H9 (cell line): ENCODE data around the gene ELK1. TPM values are rescaled to one million over a fixed set of nuclear protein-coding genes. Genes with fewer than 3 reads are reported as not detected.

ENCODE experiments used
- DNase-seq: peaks from one replicate; pipeline ENCODE4 v3.0.0-alpha.2; 2017
- H2AFZ ChIP-seq: one replicate; pipeline ENCODE4 v1.6.1; 2013; ENCODE audit warnings: mild to moderate bottlenecking, low read length, control low read depth, moderate library complexity
- H2AK5ac ChIP-seq: 2 replicates; pipeline ENCODE4 v1.6.1; 2013; ENCODE audit warnings: low read length, control low read depth, mixed read lengths; ENCODE audit not compliant: insufficient read length
- H2BK120ac ChIP-seq: one replicate; pipeline ENCODE4 v1.6.1; 2013; ENCODE audit warnings: low read depth, mild to moderate bottlenecking, low read length, control low read depth, inconsistent platforms; ENCODE audit not compliant: poor library complexity, severe bottlenecking
- H2BK12ac ChIP-seq: 2 replicates; pipeline ENCODE4 v1.6.1; 2013; ENCODE audit warnings: low read length, control low read depth, mixed read lengths, low read depth; ENCODE audit not compliant: insufficient read length
- H2BK15ac ChIP-seq: 2 replicates; pipeline ENCODE4 v1.6.1; 2013; ENCODE audit warnings: low read depth, low read length, control low read depth
- H2BK20ac ChIP-seq: one replicate; pipeline ENCODE4 v1.6.1; 2013; ENCODE audit warnings: low read depth, mild to moderate bottlenecking, low read length, control low read depth, inconsistent platforms; ENCODE audit not compliant: poor library complexity, severe bottlenecking
- H2BK5ac ChIP-seq: 2 replicates; pipeline ENCODE4 v1.6.1; 2013; ENCODE audit warnings: low read length, control low read depth, mixed read lengths; ENCODE audit not compliant: insufficient read length
- H3K14ac ChIP-seq: 2 replicates; pipeline ENCODE4 v1.6.1; 2013; ENCODE audit warnings: low read length, control low read depth; ENCODE audit not compliant: insufficient read depth
- H3K18ac ChIP-seq: 2 replicates; pipeline ENCODE4 v1.6.1; 2013; ENCODE audit warnings: low read depth, mild to moderate bottlenecking, mixed read lengths, low read length, control low read depth; ENCODE audit not compliant: insufficient read length
- H3K23ac ChIP-seq: 2 replicates; pipeline ENCODE4 v1.6.1; 2013; ENCODE audit warnings: low read length, control low read depth, mixed read lengths, low read depth; ENCODE audit not compliant: insufficient read length
- H3K23me2 ChIP-seq: 2 replicates; pipeline ENCODE4 v1.6.1; 2013; ENCODE audit warnings: low read depth, mild to moderate bottlenecking, mixed read lengths, low read length, control low read depth; ENCODE audit not compliant: insufficient read length, poor library complexity, severe bottlenecking
- H3K27ac ChIP-seq: 2 replicates; pipeline ENCODE4 v1.5.1; 2013; ENCODE audit warnings: low read length, control low read depth, mixed read lengths, low read depth; ENCODE audit not compliant: insufficient read length
- H3K27me3 ChIP-seq: 2 replicates; pipeline ENCODE4 v1.6.1; 2013; ENCODE audit warnings: low read length, control low read depth, inconsistent platforms; ENCODE audit not compliant: insufficient read depth
- H3K4ac ChIP-seq: 2 replicates; pipeline ENCODE4 v1.6.1; 2013; ENCODE audit warnings: low read depth, mild to moderate bottlenecking, control low read depth, inconsistent platforms, low read length, moderate library complexity
- H3K4me1 ChIP-seq: 2 replicates; pipeline ENCODE4 v1.6.1; 2013; ENCODE audit warnings: low read length, control low read depth, inconsistent platforms; ENCODE audit not compliant: insufficient read depth
- H3K4me2 ChIP-seq: 2 replicates; pipeline ENCODE4 v1.6.1; 2013; ENCODE audit warnings: low read length, control low read depth, mixed read lengths; ENCODE audit not compliant: insufficient read length, insufficient read depth
- H3K56ac ChIP-seq: 2 replicates; pipeline ENCODE4 v1.6.1; 2013; ENCODE audit warnings: low read depth, mild to moderate bottlenecking, mixed read lengths, low read length, control low read depth; ENCODE audit not compliant: insufficient read length
- H3K79me1 ChIP-seq: 2 replicates; pipeline ENCODE4 v1.6.1; 2013; ENCODE audit warnings: low read depth, mild to moderate bottlenecking, moderate library complexity, low read length, control low read depth, inconsistent platforms; ENCODE audit not compliant: insufficient read depth, poor library complexity, severe bottlenecking
- H3K79me2 ChIP-seq: 2 replicates; pipeline ENCODE4 v1.6.1; 2013; ENCODE audit warnings: low read length, control low read depth, inconsistent platforms; ENCODE audit not compliant: insufficient read depth
- H3K9ac ChIP-seq: 2 replicates; pipeline ENCODE4 v1.6.1; 2013; ENCODE audit warnings: low read length, control low read depth, mixed read lengths; ENCODE audit not compliant: insufficient read length; ENCODE audit errors: extremely low read depth
- H3K9me3 ChIP-seq: one replicate; pipeline ENCODE4 v1.6.1; 2013; ENCODE audit warnings: low read depth, low read length, inconsistent platforms; ENCODE audit not compliant: control insufficient read depth
- H3T11ph ChIP-seq: one replicate; pipeline ENCODE4 v1.6.1; 2013; ENCODE audit warnings: mild to moderate bottlenecking, low read length, control low read depth, inconsistent platforms
- H4K20me1 ChIP-seq: one replicate; pipeline ENCODE4 v1.6.1; 2013; ENCODE audit not compliant: control insufficient read depth, insufficient read length, insufficient read depth
- H4K5ac ChIP-seq: 2 replicates; pipeline ENCODE4 v1.6.1; 2013; ENCODE audit warnings: low read depth, mild to moderate bottlenecking, mixed read lengths, low read length, control low read depth; ENCODE audit not compliant: insufficient read length
- H4K8ac ChIP-seq: replicated peaks from 2 replicates; pipeline ENCODE4 v1.6.1; 2013; ENCODE audit warnings: low read length, control low read depth, mixed read lengths, low read depth; ENCODE audit not compliant: insufficient read length
- H4K91ac ChIP-seq: 2 replicates; pipeline ENCODE4 v1.6.1; 2013; ENCODE audit warnings: low read depth, mild to moderate bottlenecking, moderate library complexity, mixed read lengths, low read length, control low read depth; ENCODE audit not compliant: insufficient read length
- H3K27ac Mint-ChIP-seq, 3 experiments: 2 replicates in 2 of 3; 3 replicates in 1 of 3; pipeline ENCODE4 v1.8.0; 2020 to 2021; ENCODE audit warnings: mixed read lengths in 3 of 3, mild to moderate bottlenecking in 1 of 3, moderate library complexity in 1 of 3
- H3K27me3 Mint-ChIP-seq: 2 replicates; pipeline ENCODE4 v1.8.0; 2021; ENCODE audit warnings: low read depth, mild to moderate bottlenecking, moderate library complexity, mixed read lengths
- H3K36me3 Mint-ChIP-seq, 3 experiments: 2 replicates in 2 of 3; 3 replicates in 1 of 3; pipeline ENCODE4 v1.8.0; 2020 to 2021; ENCODE audit warnings: low read depth in 3 of 3, mixed read lengths in 3 of 3; ENCODE audit not compliant: insufficient read depth in 1 of 3
- H3K4me1 Mint-ChIP-seq, 2 experiments: 2 replicates each; pipeline ENCODE4 v1.8.0; 2020; ENCODE audit warnings: mixed read lengths in 2 of 2
- H3K4me3 Mint-ChIP-seq, 2 experiments: 2 replicates in 1 of 2; 3 replicates in 1 of 2; pipeline ENCODE4 v1.8.0; 2020 to 2021; ENCODE audit warnings: mild to moderate bottlenecking in 2 of 2, mixed read lengths in 2 of 2, moderate library complexity in 1 of 2
- H3K9me3 Mint-ChIP-seq, 2 experiments: 2 replicates in 1 of 2; 3 replicates in 1 of 2; pipeline ENCODE4 v1.8.0; 2020; ENCODE audit warnings: mild to moderate bottlenecking in 2 of 2, mixed read lengths in 2 of 2, moderate library complexity in 1 of 2
- CTCF ChIP-seq: fragments of 200-600 bp; sonication (generic); conservative IDR thresholded peaks from 3 replicates; pipeline ENCODE4 v1.8.0; 2021; ENCODE audit warnings: antibody characterized with exemption, mild to moderate bottlenecking
- WGBS: extraction: QIAGEN DNeasy Blood & Tissue Kit; methylation state at CpG from one replicate; pipeline ENCODE4 v1.1.7; 2013; ENCODE audit warnings: missing lambda C conversion rate, low lambda C conversion rate, mixed read lengths; ENCODE audit not compliant: insufficient read length; ENCODE audit errors: extremely low coverage; 5-methylcytosine and 5-hydroxymethylcytosine counted together
- total RNA-seq: library from RNA; stranded (reverse); gene quantifications from 2 replicates; pipeline ENCODE4 v1.2.1, GENCODE V29; 2021

Gene ELK1
- total RNA-seq, 1 experiment from 2014 or later: 49.8 TPM

GRCh38 chrX:47619486-47620302 lies 30.7 kb downstream of the ELK1 start, which contains the start of gene SYN1:
Gene SYN1 (minus strand): TSS chrX:47619857. CDS start chrX:47619728, 129 bp downstream.
- no peaks in the 10 kb centered on the region for H3K79me1 ChIP-seq
- H3K27ac ChIP-seq: no peak within 1 kb of the TSS
- H2AFZ ChIP-seq: no peak within 1 kb of the TSS
- H3K4ac ChIP-seq: no peak within 1 kb of the TSS
- no peak within 1 kb of the TSS for H2BK5ac ChIP-seq
- H4K8ac ChIP-seq: no peak within 1 kb of the TSS
- no peaks in the 10 kb centered on the region for H3K27me3 ChIP-seq
- peak; percentile 79 for DNase-seq
- H3K4me2 ChIP-seq: peak within 1 kb of the TSS; percentile 5
- H2BK20ac ChIP-seq: no peak within 1 kb of the TSS
- H3K23ac ChIP-seq: no peak within 1 kb of the TSS
- no peak within 1 kb of the TSS for H3K56ac ChIP-seq
- Mint-ChIP-seq H3K27ac (no peak within 1 kb of the TSS), H3K27me3 (peaks cover 18% of the 10 kb centered on the region), H3K9me3 (peaks cover 70 to 80% of the 10 kb centered on the region in 2 experiments), H3K4me1 (peaks cover 8 to 19% of the 10 kb centered on the region in 2 experiments), H3K4me3 (peak within 1 kb of the TSS; percentile 59 to 71), H3K36me3 (peaks cover 0 to 5% (median 4%) of the 10 kb centered on the region in 3 experiments; a peak in 3 of 7 replicates)
- H2BK12ac ChIP-seq: no peak within 1 kb of the TSS
- H3T11ph ChIP-seq: no peak within 1 kb of the TSS
- peaks cover 3% of the 10 kb centered on the region; the same call in 1 of the 2 replicates for H3K4me1 ChIP-seq
- H2BK120ac ChIP-seq: no peak within 1 kb of the TSS
- no CpG with 5 or more reads among the region's 88 CpGs for WGBS
- no peak within 1 kb of the TSS for H3K9ac ChIP-seq
- H4K91ac ChIP-seq: no peak within 1 kb of the TSS
- H3K14ac ChIP-seq: no peak within 1 kb of the TSS
- H3K23me2 ChIP-seq: peaks cover 3% of the 10 kb centered on the region
- H2AK5ac ChIP-seq: no peak within 1 kb of the TSS
- H3K18ac ChIP-seq: no peak within 1 kb of the TSS
- peaks cover 29% of the 10 kb centered on the region for H3K9me3 ChIP-seq
- TF ChIP-seq CTCF: peak; percentile 28; the same call in 2 of the 3 replicates
- no peaks in the 10 kb centered on the region for H4K20me1 ChIP-seq
- no peak within 1 kb of the TSS for H4K5ac ChIP-seq
- H2BK15ac ChIP-seq: no peak within 1 kb of the TSS
- no peaks in the 10 kb centered on the region for H3K79me2 ChIP-seq
